Epithelial cell of esophagus (primary cell): ENCODE data around the gene TMEM164.

Experiments
- DNase-seq: peaks from one replicate; pipeline ENCODE4 v3.0.0; 2010; ENCODE audit warnings: low read depth
- H3K4me3 ChIP-seq: 2 replicates; pipeline ENCODE4 v1.5.1; 2011; ENCODE audit warnings: mild to moderate bottlenecking, low read length, control low read depth
- CTCF ChIP-seq: IDR thresholded peaks from 2 replicates; pipeline ENCODE4 v1.5.1; 2011; ENCODE audit warnings: low read depth, mild to moderate bottlenecking, low read length, control low read depth, inconsistent platforms; ENCODE audit not compliant: insufficient read depth; ENCODE audit errors: missing control alignments

Gene TMEM164

DNA sequence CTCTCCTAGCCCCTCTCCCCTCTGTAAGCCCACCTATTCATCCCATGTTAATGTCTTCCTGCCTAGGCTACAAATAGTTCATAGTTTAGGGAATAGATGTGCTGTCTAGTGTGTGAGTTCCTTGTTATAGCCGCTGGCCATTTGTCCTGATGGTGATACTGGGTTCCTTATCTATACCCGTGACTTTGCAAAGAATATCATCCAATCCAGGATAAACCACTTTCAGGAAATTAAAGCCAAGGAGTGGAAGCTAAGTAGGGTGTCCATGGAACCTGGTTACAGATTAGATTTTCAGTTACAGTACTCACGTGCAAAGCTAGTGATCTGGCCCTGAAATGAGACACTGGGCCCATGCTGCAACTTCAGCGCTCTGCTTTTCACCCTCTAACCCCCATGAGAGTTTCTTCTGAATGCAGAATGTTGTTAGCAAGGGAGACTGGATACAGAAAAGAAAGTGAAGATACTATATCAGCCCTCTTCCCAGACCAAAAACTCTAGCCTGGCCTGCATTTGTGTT lies 111.4 kb downstream of the TMEM164 start:
- no peak for TF ChIP-seq CTCF
- no peak for DNase-seq
- no peak overlapping the region for H3K4me3 ChIP-seq

GRCh38 chrX:110116066-110116980 lies 113.4 kb downstream of the TMEM164 start:
- no peak for DNase-seq
- H3K4me3 ChIP-seq: no peak overlapping the region
- TF ChIP-seq CTCF: no peak

DNA sequence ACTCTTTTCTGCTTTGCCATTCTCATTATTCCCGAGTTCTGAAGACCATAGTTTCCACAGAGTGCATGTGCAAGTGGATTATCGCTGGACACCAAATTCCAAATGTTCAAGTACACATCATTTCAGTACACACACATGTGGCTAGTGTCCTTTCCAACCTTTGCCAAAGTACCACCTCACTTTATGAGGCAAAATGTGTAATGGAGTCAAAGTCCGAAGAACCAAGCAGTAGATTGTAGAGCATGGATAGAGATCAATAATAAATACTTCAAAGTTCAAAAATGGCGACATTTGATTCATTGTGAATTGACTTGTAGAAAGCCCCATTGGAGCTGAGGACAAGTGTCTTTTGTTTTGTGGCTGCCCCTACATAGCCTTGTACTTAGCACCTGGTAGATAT lies 115.6 kb downstream of the TMEM164 start:
- TF ChIP-seq CTCF: no peak
- H3K4me3 ChIP-seq: no peak overlapping the region
- no peak for DNase-seq

- no peak overlapping the region for H3K4me3 ChIP-seq
- DNase-seq: no peak
- TF ChIP-seq CTCF: no peak
Measured at GRCh38 chrX:110119480-110119879, 116.6 kb downstream of the TMEM164 start.

DNA sequence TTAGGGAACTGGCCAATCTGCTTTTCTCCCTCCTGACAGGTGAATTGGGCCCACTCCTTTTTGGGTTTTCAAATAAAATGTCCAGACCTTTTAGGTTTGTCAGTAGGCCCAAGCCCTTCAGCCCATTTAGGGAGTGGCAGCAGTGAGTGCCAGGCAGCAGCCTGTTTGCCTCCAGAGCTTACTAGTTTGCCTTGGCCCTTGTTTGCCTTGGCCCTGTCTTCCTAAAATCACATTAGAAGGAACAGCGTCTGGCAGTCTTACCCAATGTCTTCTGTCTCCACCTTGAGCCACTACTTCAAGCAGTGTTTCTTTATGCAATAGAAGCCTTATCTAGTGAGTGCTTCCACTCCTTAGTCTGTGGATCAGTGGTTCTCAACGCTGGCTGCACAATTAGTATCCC lies 117.1 kb downstream of the TMEM164 start:
- no peak for TF ChIP-seq CTCF
- no peak overlapping the region for H3K4me3 ChIP-seq
- no peak for DNase-seq

DNA sequence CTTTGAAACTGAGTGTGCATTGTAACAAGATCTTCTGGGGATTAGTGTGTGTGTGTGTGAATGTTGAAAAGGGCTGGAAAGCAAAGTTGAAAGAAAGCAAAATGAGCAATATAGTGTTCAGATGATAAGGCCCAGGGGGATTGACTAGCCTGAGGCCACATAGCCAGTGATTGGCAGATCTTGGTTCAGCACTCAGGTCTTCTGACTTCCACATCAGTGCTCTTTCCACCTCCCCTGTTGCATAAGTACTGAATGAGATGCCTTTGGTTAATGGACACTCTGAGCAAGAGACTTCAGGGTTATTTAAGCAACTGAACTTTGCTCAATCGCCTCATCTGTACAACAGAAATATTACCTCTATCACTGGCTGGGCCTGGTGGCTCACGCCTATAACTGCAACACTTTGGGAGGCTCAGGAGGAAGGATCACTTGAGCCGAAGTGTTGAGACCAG lies 120.4 kb downstream of the TMEM164 start:
- no peak for TF ChIP-seq CTCF
- DNase-seq: no peak
- no peak overlapping the region for H3K4me3 ChIP-seq
